ENCODE measurements around the gene BBIP1. TPM values are rescaled to one million over a fixed set of nuclear protein-coding genes. Genes with fewer than 3 reads are reported as not detected.

The BBIP1 gene
- total and polyA plus RNA-seq, 9 of the 15 experiments (the other 6 are each of a cell fraction or from before 2014, with no cell fraction given) = 5.2 to 31.0 (median 19.4) TPM

GRCh38 chr10:110858297-110858934 lies 60.6 kb downstream of the BBIP1 start (continued):
- TF ChIP-seq FOXP4 (CRISPR knock-in tag; IDR thresholded peaks at IDR 0.05; ENCODE audit: borderline replicate concordance) = no peak
- no peak for TF ChIP-seq SRSF1 (IDR thresholded peaks at IDR 0.05; ENCODE audit: low read depth, low read length)
- TF ChIP-seq HINFP (tag; conservative IDR thresholded peaks at IDR 0.05; ENCODE audit: low read depth) = no peak
- no peak; the same call in 1 of the 2 replicates for TF ChIP-seq HDAC2 (IDR thresholded peaks at IDR 0.05)
- TF ChIP-seq MCM7 (IDR thresholded peaks at IDR 0.05) = no peak
- no peak for TF ChIP-seq NFATC3 (IDR thresholded peaks at IDR 0.05)
- no peak for TF ChIP-seq ELK1 (CRISPR knock-in tag; IDR thresholded peaks at IDR 0.05)
- TF ChIP-seq JUND (IDR thresholded peaks at IDR 0.05; ENCODE audit: borderline replicate concordance, low read depth, low read length) = 0 out of 2 replicates have a peak, but pooled peaks have one; percentile 8
- no peak for TF ChIP-seq JUND (tag; IDR thresholded peaks at IDR 0.05; ENCODE audit: borderline replicate concordance, low read depth, low read length)
- no peak for TF ChIP-seq SMARCA5 (IDR thresholded peaks at IDR 0.05)
- no peak for TF ChIP-seq RHOXF2B (CRISPR knock-in tag; conservative IDR thresholded peaks at IDR 0.05)
- no peak for TF ChIP-seq MXD1 (CRISPR knock-in tag; IDR thresholded peaks at IDR 0.05; ENCODE audit: borderline replicate concordance, poor library complexity, severe bottlenecking)
- no peak for TF ChIP-seq CEBPG (CRISPR knock-in tag; IDR thresholded peaks at IDR 0.05)
- no peak for TF ChIP-seq CEBPG (tag; conservative IDR thresholded peaks at IDR 0.05 in 1 of 2, IDR thresholded peaks at IDR 0.05 in 1 of 2)
- TF ChIP-seq ETV6 (IDR thresholded peaks at IDR 0.05; ENCODE audit: borderline replicate concordance in 1 of 2, low read depth in 2 of 2, low read length in 1 of 2) = no peak
- no peak for TF ChIP-seq ETV6 (CRISPR knock-in tag; IDR thresholded peaks at IDR 0.05; ENCODE audit: borderline replicate concordance)
- no peak for TF ChIP-seq ZNF518B (CRISPR knock-in tag; IDR thresholded peaks at IDR 0.05)
- no peak for TF ChIP-seq HEY1 (CRISPR knock-in tag; IDR thresholded peaks at IDR 0.05; ENCODE audit: borderline replicate concordance)
- no peak for TF ChIP-seq SREBF2 (CRISPR knock-in tag; IDR thresholded peaks at IDR 0.05)
- no peak for TF ChIP-seq U2AF2 (optimal IDR thresholded peaks at IDR 0.05; ENCODE audit: low read depth, low read length)

All from K562 (cell line).